HepG2 (cell line): ENCODE data around the gene HOXC9.

ENCODE experiments used
- NFIC ChIP-seq: IDR thresholded peaks from 2 replicates; pipeline ENCODE4 v1.6.1; 2012; ENCODE audit warnings: mild to moderate bottlenecking, low read length, inconsistent platforms
- SOX6 ChIP-seq, 2 experiments: fragments of 450-650 bp in 1 of 2; sonication (generic) in 1 of 2; formaldehyde crosslinking in 1 of 2; IDR thresholded peaks; 2 replicates each; pipeline versions ENCODE4 v1.4.0 to v1.6.1; 2017 to 2020; ENCODE audit warnings: antibody characterized with exemption in 1 of 2, mild to moderate bottlenecking in 1 of 2, missing genetic modification reagents in 1 of 2
- ZBTB7A ChIP-seq: sonication (generic); formaldehyde crosslinking; IDR thresholded peaks from 2 replicates; pipeline ENCODE4 v1.8.0; 2022; ENCODE audit warnings: mild to moderate bottlenecking, missing genetic modification reagents
- ZNF264 ChIP-seq: sonication (generic); formaldehyde crosslinking; IDR thresholded peaks from 2 replicates; pipeline ENCODE4 v1.4.0; 2020; ENCODE audit warnings: missing genetic modification reagents
- TF ChIP-seq, protein P1 (sequence below): sonication (generic); formaldehyde crosslinking; IDR thresholded peaks from 2 replicates; pipeline ENCODE4 v1.5.0; 2020; ENCODE audit warnings: mild to moderate bottlenecking, missing genetic modification reagents, moderate library complexity
- TF ChIP-seq, protein P2 (sequence below): sonication (generic); formaldehyde crosslinking; IDR thresholded peaks from 2 replicates; pipeline ENCODE4 v1.9.0; 2021; ENCODE audit warnings: missing genetic modification reagents, borderline replicate concordance

DNA sequence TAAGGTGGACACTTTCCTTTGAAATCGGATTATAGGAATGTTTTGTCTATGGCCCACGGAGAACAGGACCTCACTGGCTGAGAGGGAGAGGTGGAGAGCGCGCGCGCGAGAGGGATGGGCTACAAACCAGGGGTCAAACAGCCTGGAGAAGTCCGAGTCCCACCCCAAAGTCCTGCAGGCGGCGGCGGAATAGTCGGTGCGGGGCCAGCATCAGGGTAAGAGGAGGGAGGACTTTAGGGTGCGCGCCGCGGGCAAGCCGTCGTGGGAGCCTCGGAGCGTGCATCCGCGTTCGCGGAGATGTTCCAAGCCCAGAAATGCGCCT, 5.5 kb downstream of the HOXC9 start:
- TF ChIP-seq, protein P1, sequence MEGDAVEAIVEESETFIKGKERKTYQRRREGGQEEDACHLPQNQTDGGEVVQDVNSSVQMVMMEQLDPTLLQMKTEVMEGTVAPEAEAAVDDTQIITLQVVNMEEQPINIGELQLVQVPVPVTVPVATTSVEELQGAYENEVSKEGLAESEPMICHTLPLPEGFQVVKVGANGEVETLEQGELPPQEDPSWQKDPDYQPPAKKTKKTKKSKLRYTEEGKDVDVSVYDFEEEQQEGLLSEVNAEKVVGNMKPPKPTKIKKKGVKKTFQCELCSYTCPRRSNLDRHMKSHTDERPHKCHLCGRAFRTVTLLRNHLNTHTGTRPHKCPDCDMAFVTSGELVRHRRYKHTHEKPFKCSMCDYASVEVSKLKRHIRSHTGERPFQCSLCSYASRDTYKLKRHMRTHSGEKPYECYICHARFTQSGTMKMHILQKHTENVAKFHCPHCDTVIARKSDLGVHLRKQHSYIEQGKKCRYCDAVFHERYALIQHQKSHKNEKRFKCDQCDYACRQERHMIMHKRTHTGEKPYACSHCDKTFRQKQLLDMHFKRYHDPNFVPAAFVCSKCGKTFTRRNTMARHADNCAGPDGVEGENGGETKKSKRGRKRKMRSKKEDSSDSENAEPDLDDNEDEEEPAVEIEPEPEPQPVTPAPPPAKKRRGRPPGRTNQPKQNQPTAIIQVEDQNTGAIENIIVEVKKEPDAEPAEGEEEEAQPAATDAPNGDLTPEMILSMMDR (CRISPR knock-in tag) = no peak
- TF ChIP-seq ZNF264 (CRISPR knock-in tag) (no peak), NFIC (no peak), SOX6 (IDR thresholded peaks at IDR 0.05) (no peak), SOX6 (CRISPR knock-in tag; IDR thresholded peaks at IDR 0.05) (no peak), ZBTB7A (CRISPR knock-in tag) (no peak)
- TF ChIP-seq, protein P2, sequence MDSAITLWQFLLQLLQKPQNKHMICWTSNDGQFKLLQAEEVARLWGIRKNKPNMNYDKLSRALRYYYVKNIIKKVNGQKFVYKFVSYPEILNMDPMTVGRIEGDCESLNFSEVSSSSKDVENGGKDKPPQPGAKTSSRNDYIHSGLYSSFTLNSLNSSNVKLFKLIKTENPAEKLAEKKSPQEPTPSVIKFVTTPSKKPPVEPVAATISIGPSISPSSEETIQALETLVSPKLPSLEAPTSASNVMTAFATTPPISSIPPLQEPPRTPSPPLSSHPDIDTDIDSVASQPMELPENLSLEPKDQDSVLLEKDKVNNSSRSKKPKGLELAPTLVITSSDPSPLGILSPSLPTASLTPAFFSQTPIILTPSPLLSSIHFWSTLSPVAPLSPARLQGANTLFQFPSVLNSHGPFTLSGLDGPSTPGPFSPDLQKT (CRISPR knock-in tag) = no peak
